ENCODE measurements around the gene PUM1.

GRCh38 chr1:31082385-31082784, 16.9 kb upstream of the PUM1 start:
- TF ChIP-seq, protein P1, sequence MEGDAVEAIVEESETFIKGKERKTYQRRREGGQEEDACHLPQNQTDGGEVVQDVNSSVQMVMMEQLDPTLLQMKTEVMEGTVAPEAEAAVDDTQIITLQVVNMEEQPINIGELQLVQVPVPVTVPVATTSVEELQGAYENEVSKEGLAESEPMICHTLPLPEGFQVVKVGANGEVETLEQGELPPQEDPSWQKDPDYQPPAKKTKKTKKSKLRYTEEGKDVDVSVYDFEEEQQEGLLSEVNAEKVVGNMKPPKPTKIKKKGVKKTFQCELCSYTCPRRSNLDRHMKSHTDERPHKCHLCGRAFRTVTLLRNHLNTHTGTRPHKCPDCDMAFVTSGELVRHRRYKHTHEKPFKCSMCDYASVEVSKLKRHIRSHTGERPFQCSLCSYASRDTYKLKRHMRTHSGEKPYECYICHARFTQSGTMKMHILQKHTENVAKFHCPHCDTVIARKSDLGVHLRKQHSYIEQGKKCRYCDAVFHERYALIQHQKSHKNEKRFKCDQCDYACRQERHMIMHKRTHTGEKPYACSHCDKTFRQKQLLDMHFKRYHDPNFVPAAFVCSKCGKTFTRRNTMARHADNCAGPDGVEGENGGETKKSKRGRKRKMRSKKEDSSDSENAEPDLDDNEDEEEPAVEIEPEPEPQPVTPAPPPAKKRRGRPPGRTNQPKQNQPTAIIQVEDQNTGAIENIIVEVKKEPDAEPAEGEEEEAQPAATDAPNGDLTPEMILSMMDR (conservative IDR thresholded peaks at IDR 0.05 in 1 of 2, IDR thresholded peaks at IDR 0.05 in 1 of 2; ENCODE audit: low read depth in 1 of 2, low read length in 2 of 2) = no peak
- TF ChIP-seq EZH2 (IDR thresholded peaks at IDR 0.05; ENCODE audit: low read length, missing control alignments) = no peak
